ENCODE data around the gene TM4SF4.

TM4SF4 gene

DNA sequence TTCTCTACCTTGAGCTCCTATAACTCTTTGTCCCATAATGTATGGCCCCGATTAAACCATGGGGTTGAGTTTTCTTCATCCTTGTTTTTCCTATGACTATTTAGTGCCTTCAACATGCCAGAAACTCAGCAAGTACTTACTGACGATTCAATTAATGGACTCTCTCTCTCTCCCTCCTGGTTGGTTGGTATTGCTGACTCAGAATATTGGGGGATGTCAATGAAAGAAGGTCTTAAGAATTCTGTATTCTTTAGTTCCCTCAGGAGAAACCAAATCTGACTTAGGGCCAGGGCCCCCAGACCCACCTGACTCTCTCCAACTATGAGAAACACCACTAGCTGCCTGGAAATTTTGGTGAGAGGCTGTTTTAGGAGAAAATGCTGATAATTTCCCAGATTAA is 40.8 kb downstream of the TM4SF4 start:
- no peak for DNase-seq

DNA sequence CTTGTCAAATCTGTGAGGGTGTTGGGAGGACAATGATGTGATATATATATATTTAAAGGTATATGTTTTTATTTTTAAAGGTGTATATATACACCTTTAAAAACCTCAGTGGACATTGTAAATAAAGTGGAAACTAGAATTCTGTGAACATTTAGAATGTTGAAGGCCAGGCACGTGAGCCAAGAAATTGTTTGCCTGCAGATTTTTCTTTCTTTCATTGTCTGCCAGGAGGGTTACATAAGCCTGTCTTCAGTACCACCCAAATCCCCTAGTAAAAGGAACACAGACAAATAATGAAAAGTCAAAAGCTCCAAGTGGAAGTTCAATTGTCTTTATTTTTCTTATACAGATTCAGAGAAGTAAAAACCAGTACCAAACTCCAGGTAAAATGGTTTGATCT is 42.4 kb downstream of the TM4SF4 start:
- DNase-seq: no peak

DNA sequence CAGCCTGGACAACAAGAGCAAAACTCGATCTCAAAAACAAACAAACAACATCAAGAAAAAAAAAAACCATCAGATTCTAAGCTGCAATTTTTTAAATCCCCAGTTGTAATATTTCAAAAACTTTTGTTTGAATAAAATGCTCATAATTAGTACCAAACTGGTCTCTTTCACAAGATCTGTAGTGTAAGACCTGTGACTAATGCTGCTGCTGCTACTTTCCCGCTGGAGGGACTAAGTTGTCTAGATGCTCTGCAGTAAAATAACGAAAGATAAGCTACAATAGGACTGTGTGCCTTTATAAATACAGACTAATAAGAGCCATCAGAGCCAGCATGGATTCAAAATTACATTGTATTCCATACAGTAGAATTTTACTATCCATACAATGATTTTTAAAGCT is 45.4 kb downstream of the TM4SF4 start:
- no peak for DNase-seq

DNA sequence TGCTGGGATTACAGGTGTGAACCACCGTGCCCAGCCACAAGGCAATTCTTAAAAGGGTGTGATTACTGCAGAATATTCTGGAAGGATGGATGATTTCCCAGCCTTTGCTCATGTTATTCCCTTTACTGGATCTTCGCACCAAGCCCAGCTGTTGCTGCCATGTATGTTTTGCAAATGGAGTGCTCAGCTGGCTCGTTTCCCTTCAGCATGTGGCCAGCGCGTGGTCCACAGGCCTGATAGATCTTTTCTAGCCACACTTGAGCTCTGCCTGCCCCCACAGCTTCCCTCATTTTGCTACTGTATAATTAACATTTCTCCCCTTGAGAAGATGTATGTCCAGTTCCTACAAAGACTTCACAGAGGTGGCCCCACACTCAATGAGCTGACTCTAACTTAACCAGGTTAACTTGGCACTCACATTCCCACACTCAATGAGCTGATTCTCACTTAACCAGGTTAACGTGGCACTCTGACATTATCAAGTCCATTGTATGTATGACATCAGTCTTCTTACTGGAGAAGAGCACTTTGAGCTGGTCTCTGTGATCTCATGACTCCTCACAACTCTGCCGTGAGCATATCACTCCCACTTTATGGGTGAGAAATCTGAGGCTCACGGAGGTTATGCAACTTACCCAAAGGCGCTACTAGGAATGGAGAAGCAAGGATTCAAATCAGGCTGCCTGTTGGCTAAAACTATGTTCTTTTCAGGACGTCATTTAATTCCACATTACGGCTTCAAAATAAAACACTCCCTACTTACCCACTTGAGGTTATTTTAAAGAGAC is 49.2 kb downstream of the TM4SF4 start:
- DNase-seq: no peak

DNA sequence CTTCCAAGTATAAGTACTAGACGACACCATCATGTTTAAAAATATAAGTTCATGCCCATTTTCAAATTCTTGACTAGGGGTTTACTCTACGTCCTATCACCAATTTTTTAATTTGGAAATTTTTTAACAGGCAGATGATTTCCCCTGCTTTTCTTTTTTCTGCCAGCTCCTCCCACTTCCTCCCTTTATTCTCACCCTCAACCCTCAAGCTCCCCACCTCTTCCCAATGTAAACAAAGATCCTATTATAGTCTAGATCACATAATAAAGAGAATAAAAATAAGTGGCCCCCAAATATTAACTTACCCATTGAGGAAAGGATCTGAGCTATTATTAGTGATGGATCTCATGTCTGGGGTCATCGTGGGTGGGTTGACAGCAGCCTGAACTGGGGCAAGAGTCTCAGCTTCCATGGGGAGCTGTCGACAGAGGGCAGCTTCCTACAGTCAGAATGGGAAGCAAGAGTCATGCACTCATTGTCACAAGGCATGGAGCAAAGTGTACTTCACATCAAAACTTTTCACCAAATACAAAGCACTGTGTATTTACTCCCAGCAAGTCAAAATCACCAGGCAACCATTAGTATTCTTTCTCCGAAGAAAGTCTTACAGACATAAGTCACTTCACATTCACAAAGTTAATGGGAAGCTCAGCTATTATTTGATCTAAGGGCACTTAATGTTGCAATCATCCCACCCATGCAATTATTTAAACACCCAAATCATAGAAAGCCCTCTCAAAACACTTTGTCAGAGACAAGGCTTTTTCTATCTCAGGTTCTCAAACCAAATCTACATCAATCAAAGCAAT is 53.2 kb downstream of the TM4SF4 start:
- no peak for DNase-seq

DNA sequence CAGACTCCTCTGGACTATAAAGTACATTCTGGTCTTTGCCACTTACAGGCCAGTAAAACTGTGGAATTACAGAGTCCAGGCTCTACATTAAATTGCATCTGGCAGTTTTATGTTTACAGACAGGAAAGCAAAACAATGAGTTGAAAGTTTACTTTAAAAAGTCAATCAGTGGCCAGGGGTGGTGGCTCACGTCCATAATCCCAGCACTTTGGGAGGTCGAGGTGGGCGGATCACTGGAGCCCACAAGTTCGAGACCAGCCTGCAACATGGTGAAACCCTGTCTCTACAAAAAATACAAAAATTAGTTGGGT is 53.8 kb downstream of the TM4SF4 start:
- no peak for DNase-seq

DNA sequence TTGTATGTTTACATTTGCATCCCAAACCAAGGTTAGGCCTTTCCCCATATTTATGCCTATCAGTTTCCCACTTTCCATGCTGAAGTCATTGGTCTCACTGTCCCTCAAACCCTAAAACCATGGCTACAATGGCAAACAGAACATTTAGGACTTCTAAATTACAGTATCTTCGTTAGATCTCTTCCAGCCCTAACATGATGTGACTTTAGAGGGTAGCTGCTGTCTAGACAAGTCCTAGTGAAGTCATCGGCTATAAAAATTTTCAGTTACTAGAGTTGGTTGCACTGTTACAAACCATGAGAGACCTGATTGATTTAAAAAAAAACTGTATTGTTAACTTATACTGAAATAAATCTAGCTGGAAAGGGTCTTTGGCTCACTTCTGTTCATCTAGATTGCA is 54.6 kb downstream of the TM4SF4 start:
- no peak for DNase-seq

DNA sequence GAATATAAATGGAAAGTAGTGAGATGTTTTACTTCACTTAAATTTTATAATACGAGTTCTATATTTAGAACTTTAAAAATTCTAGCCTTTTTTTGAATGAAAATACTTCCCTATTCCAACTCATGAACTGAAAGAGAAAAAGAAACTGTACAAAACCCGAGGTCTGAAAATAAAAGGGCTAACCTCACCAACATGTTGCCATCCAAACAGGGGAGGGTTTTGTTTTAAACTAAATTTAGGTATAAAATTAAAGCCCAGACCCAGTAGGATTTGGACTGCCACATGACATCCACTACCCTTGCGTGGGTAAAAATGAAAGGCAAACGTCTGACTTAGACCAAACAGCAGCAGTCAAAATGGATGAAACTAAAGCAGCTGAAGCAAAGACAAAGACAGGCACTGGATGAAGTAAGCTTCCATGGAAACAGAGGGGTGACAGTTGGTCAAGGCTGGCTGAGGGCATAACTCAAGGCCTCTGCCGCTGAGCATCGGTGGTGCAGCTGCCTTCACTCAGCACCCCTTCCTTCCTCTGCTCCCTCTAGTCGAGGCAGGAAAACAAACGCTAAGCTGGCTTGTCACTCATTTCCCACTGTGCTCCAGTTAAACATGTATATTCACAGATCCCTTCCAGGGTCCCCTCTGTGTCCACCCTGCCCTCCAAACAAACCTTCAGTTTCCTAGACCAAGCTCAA is 58.1 kb downstream of the TM4SF4 start:
- DNase-seq: no peak

DNA sequence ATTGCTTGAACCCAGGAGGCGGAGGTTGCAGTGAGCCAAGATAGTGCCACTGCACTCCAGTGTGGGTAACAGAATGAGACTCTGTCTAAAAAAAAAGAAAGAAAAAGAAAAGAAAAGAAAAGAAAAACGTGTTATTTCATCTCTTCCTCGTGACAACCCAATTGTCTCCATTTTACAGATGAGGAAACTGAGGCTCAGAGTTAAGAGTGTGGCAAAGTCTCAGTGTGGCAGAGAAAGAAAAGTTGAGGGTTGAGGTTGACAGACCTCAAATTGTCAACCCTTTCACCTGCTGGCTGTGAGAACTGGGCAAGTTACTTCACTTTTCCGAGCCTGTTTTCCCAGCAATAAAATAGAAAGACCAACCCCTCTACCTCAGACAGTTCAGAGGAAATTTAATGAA is 59.6 kb downstream of the TM4SF4 start:
- DNase-seq: no peak

DNA sequence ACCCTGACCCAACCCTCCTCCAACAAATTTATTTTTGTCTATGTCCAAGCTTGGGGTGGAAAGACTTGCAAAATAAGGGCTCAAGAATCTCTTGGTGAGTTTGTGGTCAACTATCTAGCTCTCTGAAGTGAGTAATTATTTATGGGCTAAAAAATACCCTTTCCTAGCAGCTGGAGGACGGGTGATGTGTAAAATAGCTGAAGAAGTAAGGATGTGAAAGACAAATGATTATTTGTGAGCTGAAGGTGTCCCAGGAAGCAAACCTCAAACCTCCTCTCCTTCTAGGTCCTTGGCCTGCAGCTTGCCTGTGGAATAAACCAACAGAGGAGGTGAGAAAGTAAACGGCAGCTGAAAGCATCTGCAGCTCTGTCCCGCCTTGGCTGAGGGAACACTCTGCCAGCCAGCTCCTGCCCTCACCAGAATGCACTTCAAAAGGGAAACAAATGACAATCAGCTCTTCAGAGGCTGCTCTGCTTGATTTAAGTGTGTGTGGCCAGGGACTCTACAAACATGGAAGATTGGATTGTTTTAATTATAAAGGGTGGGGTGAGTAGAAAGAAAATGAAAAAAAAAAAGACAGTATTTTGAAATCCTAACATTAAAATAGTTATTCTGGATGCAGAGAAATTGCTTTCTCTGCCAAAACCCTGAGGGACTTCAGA is 60.3 kb downstream of the TM4SF4 start:
- DNase-seq: peak; percentile 94

DNA sequence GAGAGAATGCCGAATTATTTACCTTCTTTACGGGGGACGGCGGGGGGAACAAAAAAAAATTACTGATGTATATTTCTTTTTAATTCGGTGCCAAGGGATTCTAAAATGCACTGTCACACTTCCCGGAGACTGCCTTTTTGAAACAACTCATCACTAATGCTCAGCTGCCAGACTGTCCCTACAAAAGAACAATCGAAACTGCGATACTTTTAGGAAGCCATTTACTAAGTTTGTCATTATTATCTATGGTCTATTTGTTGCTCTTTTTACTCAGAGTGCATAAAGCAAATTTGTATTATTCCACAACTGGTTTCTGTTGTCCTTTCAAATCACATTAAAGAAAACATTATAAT is 60.8 kb downstream of the TM4SF4 start:
- peak; percentile 81 for DNase-seq

DNA sequence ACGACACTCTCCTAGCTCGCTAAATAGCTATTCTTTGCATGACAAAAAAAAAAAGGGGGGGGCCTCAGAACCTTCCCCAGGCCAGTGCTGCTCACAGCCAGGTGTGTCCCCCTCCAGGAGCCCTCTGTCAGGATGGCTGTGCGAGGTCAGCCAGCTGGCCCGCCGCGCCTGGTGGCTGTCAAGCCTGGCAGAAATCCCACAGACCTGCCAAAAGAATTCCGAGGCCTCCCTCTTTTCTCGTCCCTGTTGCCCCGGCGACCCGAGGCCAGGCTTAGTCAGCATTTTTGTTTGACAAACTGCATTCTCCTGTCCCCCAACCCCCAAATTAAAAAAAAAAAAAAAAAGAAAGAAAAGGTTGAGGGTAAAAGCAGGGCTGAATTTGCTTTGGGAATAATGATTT is 61.9 kb downstream of the TM4SF4 start:
- DNase-seq: peak; percentile 42

DNA sequence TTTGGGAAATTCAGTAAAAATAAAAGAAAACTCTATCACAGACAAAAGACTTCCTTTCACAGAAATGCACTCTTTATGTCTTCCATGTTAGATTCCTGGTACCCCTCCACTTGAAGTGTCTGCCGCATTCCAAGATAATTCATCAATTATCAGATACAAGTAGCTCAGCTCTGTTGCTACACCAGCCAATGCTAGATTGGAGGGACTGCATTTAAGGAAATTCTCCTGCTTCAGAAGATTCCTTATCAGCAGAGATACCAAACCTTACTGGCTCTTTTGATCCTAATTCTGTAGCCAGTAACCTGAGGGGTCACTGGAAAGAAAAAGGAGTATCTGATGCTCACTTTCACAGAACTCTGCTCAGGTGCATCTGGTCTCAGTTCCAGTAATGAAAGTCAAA is 63.9 kb downstream of the TM4SF4 start:
- DNase-seq: no peak

DNA sequence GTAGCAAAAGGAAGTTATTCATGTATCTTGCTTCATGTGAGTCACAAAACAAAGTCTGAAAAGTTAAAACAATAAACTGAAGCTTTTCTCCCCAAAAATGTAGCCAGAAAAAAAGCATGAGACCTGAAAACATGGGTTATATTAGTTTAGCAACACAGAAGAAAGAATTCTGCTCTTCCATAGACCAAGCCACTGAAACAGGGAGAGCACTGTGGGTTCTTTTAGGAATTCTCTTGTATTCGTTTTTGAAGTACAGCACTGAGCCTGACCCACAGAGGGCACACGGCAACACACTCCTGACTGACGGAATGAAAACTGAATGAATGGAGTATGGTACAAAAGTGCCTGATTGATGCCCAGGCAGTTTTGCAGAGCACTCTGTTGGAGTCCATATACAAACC is 66.6 kb downstream of the TM4SF4 start:
- no peak for DNase-seq

DNA sequence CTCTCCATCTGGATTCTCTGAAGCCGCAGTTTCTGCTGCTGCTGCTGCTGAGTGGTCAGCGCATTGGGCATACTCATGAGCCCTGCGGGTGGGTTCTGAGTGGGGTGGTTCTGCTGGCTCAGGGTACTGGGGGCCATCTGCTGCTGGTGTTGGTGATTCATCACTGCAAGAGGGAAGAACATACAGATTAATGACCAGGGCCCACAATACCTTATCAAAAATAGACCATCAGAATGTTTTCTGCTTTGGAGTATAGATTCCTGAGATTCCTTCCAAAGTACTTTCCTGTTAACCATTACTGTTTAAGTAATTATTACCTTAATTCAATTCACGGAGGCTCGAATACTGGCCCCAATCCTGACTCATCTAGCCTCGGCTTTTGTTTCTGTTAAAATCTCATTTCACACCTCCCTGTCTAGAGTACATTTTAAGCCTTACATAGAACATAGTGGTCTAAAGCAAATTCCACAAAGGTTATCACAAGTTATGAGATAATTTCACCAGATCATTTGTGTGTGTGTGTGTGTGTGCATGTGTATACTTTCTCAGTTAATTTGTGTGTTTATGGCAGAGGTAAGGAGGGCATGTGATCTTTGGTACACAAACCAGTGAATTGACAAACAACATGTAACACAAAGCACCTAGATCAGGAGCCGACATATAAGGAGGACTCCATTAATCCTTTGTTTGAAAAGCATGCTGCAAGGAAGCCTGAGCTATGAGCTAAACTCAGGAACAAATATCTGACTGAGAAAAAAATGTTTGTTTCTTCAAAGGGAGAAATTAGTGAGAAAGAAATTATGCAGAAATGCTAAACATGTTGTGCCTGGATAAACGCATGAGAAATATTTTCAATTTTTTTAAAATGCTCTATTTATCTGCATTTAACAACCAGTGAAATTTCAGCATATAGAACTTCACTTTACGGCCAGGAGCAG is 68.1 kb downstream of the TM4SF4 start:
- DNase-seq: peak; percentile 72

DNA sequence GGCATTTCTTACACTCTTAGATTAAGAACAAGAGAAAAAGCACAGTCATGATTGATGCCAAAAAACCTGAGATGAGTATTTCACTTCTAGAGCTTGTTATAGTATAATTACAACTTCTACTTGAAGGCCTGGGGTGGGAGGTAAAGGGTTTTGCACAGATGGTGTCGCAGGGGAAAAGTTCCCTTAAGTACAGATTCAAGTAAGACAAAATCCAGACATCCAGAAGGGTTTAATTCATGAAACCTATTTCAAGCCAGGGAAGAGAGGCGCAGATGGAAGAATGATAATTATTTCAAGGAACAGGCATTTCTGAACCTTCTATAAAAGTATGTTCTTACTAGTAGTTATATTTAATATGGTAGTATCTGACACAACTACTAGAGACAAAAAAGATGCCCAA is 70.6 kb downstream of the TM4SF4 start:
- no peak for DNase-seq

DNA sequence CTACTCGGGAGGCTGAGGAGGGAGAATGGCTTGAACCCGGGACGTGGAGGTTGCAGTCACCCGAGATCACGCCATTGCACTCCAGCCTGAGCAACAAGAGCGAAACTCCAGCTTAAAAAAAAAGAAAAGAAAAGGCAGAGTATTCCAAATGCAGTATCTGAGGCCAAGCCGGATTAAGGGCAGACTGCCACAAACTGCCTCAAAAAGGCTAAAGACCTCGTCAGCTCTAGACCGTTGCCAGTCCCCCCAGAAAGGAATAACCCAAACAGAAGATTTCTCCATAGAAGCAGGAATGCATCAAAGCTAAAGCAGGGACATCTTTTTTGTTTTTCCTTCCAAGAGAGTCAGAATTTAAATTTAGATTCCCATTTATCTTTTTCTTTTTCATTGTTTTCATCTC is 72.9 kb downstream of the TM4SF4 start:
- no peak for DNase-seq

DNA sequence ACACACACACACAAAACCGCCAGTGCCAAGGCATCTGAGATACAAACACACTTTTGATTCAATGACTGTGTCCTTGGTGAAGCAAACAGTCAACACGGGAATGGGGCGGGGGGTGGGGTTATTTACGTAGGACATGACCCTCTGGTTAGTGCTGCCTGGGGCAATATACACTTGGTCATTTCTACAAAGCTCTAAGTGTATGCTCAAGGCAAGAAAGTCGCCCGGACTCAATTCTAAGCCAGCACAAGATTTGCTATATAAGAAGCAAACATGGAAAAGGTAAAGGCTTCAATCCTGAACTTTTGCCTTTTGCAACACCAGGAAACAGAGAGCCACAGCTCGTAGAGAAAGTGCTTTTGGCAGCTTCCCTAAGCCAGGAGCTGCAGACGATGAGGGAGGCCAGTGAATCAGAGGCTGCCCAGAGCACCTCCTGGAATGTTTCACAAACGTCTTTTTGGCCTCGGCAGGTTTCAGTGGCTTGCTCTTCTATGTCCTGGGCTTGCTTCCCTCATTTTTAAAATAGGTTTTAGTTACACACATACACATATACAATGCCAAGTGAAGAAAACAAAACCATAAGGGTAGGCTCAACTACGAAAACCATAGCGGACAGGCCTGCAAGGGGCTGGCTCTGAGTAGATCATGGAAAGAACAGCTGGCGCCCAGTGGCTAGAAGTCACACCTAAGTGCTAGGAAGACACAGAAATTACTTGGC is 73.6 kb downstream of the TM4SF4 start:
- DNase-seq: peak; percentile 48

DNA sequence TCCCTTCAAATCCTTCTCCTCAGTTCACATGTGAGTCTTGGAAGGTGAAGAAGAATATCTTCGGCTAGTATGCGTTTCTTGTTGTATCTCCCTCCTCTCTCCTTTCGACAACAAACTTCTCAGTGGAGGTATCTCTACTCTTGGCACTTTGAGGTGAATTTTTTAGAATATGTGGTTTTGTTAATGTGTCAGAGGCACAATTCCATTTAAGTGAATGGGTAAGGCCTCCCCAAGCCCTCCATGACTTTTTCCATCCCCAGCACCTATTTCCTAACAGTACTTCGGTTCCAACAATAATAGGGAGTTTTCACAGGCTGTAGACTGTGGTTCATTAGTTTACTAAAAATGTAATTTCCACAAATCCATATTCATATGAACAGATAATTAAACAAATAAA is 74.2 kb downstream of the TM4SF4 start:
- DNase-seq: no peak

DNA sequence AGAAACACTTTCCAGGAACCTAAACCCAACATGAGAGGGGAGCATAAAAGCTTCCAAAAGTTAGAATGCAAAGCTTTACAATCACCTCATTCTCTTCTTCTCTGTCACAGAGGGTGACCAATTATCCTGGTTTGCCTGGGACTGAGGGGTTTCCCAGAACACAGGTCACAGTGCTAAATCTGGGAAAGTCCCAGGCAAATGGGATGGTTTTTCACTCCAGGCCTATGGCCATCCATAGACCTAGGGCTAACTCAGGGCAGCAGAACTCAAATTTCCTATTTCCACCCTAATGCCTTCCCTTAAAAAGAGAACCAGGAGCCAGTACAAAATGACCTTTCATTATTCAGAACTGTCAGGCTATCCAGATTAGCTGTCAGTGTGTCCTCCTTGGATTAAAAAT is 77.0 kb downstream of the TM4SF4 start:
- no peak for DNase-seq

DNA sequence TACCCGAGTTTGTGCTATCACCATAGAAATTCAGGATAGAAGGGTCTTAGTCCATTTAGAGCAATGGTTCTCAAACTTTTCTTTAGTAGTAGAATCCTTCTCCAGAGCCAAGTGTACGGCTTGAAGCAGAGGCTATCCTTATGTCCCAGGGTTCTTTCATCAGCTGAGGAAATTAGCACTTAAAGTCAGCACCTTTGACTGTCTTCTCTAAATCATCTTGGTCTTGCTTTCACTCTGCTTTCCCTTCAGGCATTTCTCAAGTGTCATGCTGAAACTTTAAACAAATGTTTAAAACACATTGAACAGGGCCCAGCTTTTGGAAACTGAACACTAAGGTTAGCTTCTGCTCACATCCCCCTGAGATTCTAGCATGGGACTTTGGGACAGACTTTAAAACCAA is 78.2 kb downstream of the TM4SF4 start:
- DNase-seq: no peak
